Measurements from ENCODE around the gene GRAMD1A. TPM values are rescaled to one million over a fixed set of nuclear protein-coding genes. Genes with fewer than 3 reads are reported as not detected.

GRAMD1A gene
- total RNA-seq, 1 experiment from 2014 or later: 62.7 TPM

DNA sequence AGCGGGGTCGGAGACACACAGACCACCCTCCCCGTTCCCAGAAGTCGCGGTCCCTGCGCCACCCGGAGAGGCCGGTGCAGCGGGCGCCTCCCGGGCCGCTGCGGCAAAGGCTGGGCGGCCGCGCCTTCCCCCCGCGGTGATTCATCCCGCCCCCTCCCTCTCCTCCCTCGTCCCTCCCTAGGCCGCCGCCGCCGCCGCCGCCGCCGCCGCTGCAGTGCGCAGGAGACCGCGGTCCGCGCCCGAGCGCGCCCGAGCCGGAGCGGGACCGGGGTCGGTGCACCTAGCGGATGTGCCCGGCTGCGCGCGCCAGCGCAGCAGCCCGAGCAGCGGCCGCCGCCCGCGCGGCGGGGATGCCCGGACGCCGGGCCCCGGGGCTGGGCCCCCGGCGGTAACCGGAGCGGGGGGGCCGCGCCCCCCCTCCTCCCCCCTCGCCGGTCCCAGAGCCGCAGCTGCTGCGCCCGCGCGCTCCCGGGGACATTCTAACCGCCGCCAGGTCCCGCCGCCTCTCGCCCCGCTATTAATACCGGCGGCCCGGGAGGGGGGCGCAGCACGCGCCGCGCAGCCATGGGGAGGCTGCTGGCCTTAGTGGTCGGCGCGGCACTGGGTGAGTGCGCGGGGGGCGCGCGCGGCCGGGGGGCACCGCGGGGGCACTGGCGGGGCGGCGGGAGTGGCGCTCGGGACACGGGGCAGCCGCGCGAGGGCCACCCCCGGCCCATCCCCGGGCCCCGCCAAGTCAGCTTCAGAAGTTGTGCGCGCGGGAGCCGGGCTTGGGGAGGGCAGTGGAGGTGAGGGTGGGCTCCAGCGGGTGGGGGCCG, 30.3 kb downstream of the GRAMD1A start, which contains the start of gene SCN1B:
Gene SCN1B, plus strand, starts transcription at position 214 of the 815 bp plus-strand sequence. Its CDS starts 351 bp downstream, at position 565.
- H2AFZ ChIP-seq: peak within 1 kb of the TSS; percentile 65; the same call in 1 of the 2 replicates
- POLR2A ChIA-PET (ENCODE audit: unreplicated experiment): no interaction called here
- peak; percentile 43 to 74 for DNase-seq

DNA sequence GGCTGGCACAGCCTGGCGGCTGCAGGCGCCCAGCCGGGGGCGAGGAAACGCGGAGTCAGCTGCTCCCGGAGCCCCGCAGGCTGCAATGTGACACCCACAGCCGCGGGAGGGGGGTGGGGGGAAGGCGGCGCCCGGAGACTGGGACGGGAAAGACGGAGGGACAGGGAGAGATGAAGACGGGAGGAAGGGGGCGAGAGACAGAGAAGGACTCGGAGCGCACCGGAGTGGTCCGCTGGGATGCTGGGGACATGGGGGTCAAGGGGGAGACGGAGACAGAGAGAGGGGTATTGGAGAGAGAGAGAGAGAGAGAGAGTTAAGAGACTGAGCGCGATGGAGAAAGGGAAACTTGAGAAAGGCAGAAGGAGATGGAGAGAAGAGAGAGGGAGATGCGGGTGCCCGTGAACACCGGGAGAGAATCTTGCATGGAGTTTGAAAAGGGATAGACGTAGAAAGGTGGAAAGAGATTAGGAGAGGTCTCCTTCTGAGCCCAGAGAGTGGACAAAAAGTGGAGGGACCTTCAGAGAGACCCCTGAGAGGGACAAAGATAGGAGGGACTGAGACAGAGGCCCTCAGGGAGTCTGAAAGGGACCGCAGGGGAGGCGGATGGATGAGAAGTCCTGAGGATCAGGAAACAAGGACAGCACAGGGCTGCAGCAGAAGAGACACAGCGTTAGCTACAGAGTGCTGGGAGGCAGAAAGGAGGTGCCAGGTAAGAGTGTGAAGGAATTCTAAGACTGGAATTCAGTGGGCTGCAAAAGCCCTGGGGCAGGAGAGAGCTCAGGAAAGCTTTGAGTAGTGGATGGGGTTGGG, 31.2 kb downstream of the GRAMD1A start:
- Histone ChIP-seq H3F3A (ENCODE audit: insufficient read depth, low read depth) (peaks cover 23% of the 10 kb centered on the region), H3K79me2 (ENCODE audit: low read depth) (no peaks in the 10 kb centered on the region), H3K36me3 (ENCODE audit: low read depth) (no peaks in the 10 kb centered on the region), H3K4me2 (peak overlapping the region; percentile 76), H3K4me3 (peak overlapping the region; percentile 46; the same call in 1 of the 2 replicates), H3K9me2 (ENCODE audit: insufficient read depth) (no peaks in the 10 kb centered on the region), H3K27me3 (ENCODE audit: insufficient read depth, low read depth) (peaks cover 21% of the 10 kb centered on the region), H3K9me3 (ENCODE audit: insufficient read depth, low read depth) (no peaks in the 10 kb centered on the region), H2AFZ (peak overlapping the region; percentile 65; the same call in 1 of the 2 replicates), H3K4me1 (replicated peaks; ENCODE audit: insufficient read depth) (peaks cover 12% of the 10 kb centered on the region; the same call in 1 of the 2 replicates), H4K20me1 (ENCODE audit: insufficient read depth) (no peaks in the 10 kb centered on the region), H3K27ac (no peak overlapping the region)
- peak in 1 of 2 experiments; percentile 35 for DNase-seq
- ChIA-PET CTCF (no interaction called here), POLR2A (ENCODE audit: unreplicated experiment) (interaction anchor here (0.6 kb wide), 1 partner anchor 287 kb away, joined by 10 read pairs; no protein-coding TSS in a partner anchor)
- no TSS peak for BruUV-seq (replicated peaks)
- intact Hi-C loops (cut with micrococcal nuclease; ENCODE audit: unreplicated experiment): no loop called here
- 0 out of 2 replicates have a peak, but pooled peaks have one; percentile 56 for TF ChIP-seq EZH2 (IDR thresholded peaks at IDR 0.05; ENCODE audit: low read depth)
- TF ChIP-seq, protein P1, sequence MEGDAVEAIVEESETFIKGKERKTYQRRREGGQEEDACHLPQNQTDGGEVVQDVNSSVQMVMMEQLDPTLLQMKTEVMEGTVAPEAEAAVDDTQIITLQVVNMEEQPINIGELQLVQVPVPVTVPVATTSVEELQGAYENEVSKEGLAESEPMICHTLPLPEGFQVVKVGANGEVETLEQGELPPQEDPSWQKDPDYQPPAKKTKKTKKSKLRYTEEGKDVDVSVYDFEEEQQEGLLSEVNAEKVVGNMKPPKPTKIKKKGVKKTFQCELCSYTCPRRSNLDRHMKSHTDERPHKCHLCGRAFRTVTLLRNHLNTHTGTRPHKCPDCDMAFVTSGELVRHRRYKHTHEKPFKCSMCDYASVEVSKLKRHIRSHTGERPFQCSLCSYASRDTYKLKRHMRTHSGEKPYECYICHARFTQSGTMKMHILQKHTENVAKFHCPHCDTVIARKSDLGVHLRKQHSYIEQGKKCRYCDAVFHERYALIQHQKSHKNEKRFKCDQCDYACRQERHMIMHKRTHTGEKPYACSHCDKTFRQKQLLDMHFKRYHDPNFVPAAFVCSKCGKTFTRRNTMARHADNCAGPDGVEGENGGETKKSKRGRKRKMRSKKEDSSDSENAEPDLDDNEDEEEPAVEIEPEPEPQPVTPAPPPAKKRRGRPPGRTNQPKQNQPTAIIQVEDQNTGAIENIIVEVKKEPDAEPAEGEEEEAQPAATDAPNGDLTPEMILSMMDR (conservative IDR thresholded peaks at IDR 0.05): no peak

More for the DNA sequence above, 30.3 kb downstream of the GRAMD1A start, which contains the start of gene SCN1B:
- H3F3A ChIP-seq (ENCODE audit: insufficient read depth, low read depth): peaks cover 23% of the 10 kb centered on the region
- H3K27me3 ChIP-seq (ENCODE audit: insufficient read depth, low read depth): peaks cover 21% of the 10 kb centered on the region
- intact Hi-C loops (cut with micrococcal nuclease; ENCODE audit: unreplicated experiment): no loop called here
- H4K20me1 ChIP-seq (ENCODE audit: insufficient read depth): no peaks in the 10 kb centered on the region
- H3K4me1 ChIP-seq (replicated peaks; ENCODE audit: insufficient read depth): peaks cover 12% of the 10 kb centered on the region; the same call in 1 of the 2 replicates
- no TSS peak for BruUV-seq (replicated peaks)
- CTCF ChIA-PET: no interaction called here
- H3K4me3 ChIP-seq: peak within 1 kb of the TSS; percentile 46; the same call in 1 of the 2 replicates
- H3K4me2 ChIP-seq: peak within 1 kb of the TSS; percentile 77
- no peaks in the 10 kb centered on the region for H3K9me3 ChIP-seq (ENCODE audit: insufficient read depth, low read depth)
- H3K9me2 ChIP-seq (ENCODE audit: insufficient read depth): no peaks in the 10 kb centered on the region
- H3K36me3 ChIP-seq (ENCODE audit: low read depth): no peaks in the 10 kb centered on the region
- no peak within 1 kb of the TSS for H3K27ac ChIP-seq
- no peaks in the 10 kb centered on the region for H3K79me2 ChIP-seq (ENCODE audit: low read depth)
- TF ChIP-seq, protein P1 (conservative IDR thresholded peaks at IDR 0.05): no peak
- no peak for TF ChIP-seq EZH2 (IDR thresholded peaks at IDR 0.05; ENCODE audit: low read depth)

DNA sequence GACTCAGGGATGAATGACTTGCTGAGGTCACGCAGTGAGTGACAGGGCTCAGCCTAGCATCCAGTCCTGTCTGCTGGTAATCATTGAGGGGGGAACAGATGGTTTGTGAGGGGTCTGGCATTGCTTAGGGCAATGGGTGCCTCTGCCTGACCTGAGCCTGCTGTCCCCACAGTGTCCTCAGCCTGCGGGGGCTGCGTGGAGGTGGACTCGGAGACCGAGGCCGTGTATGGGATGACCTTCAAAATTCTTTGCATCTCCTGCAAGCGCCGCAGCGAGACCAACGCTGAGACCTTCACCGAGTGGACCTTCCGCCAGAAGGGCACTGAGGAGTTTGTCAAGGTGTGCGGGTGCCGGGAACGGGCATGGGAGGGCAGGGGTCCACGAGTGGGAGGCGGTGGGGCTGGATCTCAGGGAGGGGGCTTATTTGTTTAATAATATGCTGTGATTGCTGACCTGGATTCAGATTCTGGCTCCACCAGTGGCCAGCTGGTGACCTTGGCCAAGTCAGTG, 32.3 kb downstream of the GRAMD1A start:
- Histone ChIP-seq H2AFZ (no peak overlapping the region), H3K79me2 (ENCODE audit: low read depth) (no peaks in the 10 kb centered on the region), H3K9me2 (ENCODE audit: insufficient read depth) (no peaks in the 10 kb centered on the region), H3K4me1 (replicated peaks; ENCODE audit: insufficient read depth) (peaks cover 12% of the 10 kb centered on the region; the same call in 1 of the 2 replicates), H3K4me3 (no peak overlapping the region), H3K36me3 (ENCODE audit: low read depth) (no peaks in the 10 kb centered on the region), H3K27ac (no peak overlapping the region), H3K27me3 (ENCODE audit: insufficient read depth, low read depth) (peaks cover 21% of the 10 kb centered on the region), H3F3A (ENCODE audit: insufficient read depth, low read depth) (peaks cover 12% of the 10 kb centered on the region), H3K9me3 (ENCODE audit: insufficient read depth, low read depth) (no peaks in the 10 kb centered on the region), H3K4me2 (no peak overlapping the region), H4K20me1 (ENCODE audit: insufficient read depth) (no peaks in the 10 kb centered on the region)
- TF ChIP-seq EZH2 (IDR thresholded peaks at IDR 0.05; ENCODE audit: low read depth): no peak
- TF ChIP-seq, protein P1 (conservative IDR thresholded peaks at IDR 0.05): no peak
- BruUV-seq (replicated peaks): no TSS peak
- DNase-seq: no peak
- ChIA-PET CTCF (no interaction called here), POLR2A (ENCODE audit: unreplicated experiment) (no interaction called here)
- intact Hi-C loops (cut with micrococcal nuclease; ENCODE audit: unreplicated experiment): no loop called here

All from PC-9 (cell line).